ENCODE measurements around the gene LBX2.

DNA sequence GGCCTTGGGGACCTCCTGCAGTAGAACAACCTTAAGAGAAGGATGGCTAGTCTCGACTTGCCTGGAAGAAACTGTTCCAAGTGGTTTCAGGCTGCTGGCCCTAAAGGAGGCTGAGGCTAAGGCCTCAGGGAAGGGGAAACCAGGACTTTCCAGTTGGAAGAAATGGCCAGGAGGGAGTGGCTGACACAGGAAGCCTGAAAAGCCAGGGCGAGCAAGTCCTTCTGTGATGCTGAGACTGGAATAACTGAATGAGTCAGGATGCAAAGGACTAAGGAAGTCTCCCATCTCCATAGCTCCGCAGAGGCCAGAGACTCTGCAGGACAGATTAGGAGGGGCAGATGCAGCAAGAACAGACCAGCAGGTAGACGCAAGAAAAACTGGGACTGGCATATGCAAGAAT, 37.7 kb upstream of the LBX2 start:
- TF ChIP-seq CTCF (IDR thresholded peaks at IDR 0.05) (no peak), ZFX (IDR thresholded peaks at IDR 0.05; ENCODE audit: borderline replicate concordance) (no peak)
